ENCODE results near the gene CASZ1.

Gene CASZ1, protein sequence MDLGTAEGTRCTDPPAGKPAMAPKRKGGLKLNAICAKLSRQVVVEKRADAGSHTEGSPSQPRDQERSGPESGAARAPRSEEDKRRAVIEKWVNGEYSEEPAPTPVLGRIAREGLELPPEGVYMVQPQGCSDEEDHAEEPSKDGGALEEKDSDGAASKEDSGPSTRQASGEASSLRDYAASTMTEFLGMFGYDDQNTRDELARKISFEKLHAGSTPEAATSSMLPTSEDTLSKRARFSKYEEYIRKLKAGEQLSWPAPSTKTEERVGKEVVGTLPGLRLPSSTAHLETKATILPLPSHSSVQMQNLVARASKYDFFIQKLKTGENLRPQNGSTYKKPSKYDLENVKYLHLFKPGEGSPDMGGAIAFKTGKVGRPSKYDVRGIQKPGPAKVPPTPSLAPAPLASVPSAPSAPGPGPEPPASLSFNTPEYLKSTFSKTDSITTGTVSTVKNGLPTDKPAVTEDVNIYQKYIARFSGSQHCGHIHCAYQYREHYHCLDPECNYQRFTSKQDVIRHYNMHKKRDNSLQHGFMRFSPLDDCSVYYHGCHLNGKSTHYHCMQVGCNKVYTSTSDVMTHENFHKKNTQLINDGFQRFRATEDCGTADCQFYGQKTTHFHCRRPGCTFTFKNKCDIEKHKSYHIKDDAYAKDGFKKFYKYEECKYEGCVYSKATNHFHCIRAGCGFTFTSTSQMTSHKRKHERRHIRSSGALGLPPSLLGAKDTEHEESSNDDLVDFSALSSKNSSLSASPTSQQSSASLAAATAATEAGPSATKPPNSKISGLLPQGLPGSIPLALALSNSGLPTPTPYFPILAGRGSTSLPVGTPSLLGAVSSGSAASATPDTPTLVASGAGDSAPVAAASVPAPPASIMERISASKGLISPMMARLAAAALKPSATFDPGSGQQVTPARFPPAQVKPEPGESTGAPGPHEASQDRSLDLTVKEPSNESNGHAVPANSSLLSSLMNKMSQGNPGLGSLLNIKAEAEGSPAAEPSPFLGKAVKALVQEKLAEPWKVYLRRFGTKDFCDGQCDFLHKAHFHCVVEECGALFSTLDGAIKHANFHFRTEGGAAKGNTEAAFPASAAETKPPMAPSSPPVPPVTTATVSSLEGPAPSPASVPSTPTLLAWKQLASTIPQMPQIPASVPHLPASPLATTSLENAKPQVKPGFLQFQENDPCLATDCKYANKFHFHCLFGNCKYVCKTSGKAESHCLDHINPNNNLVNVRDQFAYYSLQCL (N-terminal part only)

DNA sequence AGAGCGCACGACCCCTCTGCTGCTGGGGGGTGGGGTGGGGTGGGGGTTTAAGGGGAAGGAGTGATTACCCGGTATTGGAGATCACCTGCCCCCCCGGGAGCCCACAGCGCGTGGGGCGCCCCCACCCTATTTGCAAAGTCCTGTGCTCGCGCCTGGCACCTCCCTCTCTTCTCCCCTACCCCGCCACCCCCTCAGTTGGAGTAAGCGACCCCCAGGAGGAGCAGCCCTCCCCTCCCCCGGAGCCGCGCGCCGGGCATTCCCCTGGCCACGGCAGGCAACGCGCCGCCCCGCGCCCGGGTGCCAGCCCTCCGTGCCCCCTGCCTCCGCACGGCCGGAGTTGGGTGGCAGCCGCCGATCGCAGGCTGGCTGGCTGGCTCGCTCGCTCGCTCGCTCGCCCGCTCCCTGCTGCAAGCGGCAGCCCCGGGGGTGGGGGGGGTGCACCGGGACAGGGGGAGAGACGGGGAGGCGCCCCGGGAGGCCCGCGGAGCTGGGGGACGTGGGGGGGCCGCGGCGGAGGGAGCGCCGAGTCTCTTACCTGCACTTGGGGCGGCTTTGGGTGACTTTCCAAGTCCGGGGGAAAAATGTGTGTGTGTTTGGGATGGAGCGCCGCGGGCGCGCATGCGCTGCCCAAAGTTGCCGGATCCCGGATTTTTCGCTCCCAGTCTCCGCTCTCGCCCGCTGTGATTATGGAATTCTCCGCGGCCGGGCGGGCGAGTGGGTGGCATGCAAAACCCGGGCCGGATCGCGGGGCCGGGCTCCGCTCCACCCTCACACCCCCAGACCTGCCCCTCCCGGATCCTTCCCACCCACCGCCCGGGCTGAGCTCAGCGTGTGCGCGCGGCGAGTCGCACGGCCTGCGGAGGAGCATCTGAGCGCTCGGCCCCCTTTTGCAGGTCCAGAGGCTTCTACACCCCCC, at the start of gene CASZ1:
CASZ1 (minus strand) TSS at position 618 of the 916 bp plus-strand sequence. CDS start 102,757 bp downstream, outside the sequence.
- peak; percentile 70 to 71 for DNase-seq (ENCODE audit: low read depth in 2 of 2)

DNA sequence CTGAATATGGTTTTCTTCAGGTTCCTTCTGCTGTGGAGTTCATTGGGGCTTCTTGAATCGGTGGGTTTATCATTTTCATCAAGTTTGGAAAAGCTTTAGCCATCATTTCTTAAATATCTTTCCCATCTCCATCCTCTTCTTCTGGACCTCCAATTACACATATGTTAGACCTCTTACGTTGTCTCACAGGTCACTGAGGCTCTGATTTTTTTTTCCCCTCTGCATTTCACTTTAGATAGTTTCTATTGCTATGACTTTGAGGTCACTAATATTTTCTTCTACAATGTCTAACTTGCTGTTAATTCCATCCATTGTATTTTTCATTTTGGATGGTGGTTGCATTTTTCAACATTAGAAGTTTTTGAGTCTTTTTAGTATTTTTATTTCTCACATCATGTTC, 47.3 kb upstream of the CASZ1 start:
- DNase-seq (ENCODE audit: low read depth in 2 of 2): no peak

DNA sequence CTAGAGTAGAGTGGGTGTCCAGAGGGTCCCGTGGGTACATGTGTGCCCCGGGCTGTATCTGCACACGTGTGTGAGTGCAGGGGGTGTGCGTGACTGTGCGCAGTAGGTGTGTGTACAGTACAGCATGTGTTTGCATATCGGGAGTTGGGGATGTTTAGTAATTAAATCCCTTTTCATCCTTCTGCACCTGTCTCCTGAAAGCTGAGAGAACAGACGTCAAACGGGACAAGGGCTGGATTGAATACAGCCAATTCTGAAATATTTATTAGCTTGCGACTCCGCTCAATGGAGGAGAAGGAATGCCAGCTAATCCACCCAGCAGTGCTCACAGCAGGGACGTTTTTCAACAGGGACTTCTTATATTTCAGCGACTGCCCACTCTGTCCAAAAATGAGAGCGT, 44.7 kb upstream of the CASZ1 start:
- no peak for DNase-seq (ENCODE audit: low read depth in 2 of 2)

DNA sequence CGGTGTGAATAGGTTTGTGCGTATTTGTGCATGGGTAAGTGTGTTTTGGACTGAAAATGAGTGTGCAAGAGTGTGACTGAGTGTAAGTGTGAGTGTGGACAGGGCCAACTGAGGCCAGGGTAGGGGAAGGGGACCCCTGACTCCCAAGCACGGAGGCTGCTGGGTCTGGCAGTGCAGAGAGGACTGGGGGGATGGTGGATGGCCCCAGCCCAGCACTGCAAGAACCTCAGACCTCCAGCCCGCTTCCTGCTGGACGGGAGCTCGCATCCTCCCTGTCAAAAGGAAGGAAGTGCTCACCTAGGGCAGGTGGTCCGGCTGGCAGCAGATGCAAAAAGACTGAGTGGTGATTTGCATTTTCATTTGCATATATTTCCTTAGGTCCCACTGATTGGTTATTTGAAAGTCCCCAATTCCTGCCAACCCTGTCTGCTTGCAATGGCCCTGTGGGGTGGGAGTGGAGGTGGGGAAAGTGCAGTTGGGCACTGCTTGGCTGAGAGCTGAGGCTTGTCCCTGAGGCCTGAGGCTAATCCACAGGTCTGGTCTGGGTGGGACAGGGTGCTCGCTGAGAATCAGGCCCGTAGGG, 42.8 kb upstream of the CASZ1 start:
- DNase-seq (ENCODE audit: low read depth in 2 of 2): no peak

DNA sequence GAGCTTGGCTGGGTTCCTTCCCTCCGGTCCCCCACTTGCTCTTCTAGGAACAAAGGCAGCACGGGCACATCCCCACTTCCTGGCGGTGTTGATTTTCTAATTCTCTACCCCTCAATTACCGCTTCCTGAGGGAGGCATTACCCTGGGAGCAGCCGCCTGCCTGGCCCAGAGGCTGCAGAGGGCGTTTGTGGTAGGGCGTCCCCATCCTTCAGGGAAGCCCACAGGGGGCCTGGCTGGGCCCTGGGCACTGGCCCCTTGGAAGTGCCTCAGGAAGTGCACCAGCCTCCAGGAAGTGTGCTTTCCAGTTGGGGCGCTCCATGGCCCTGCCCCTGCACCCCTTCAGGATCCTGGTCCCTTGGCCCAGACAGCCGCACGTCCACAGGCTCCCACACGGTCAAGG, 42.1 kb upstream of the CASZ1 start:
- no peak for DNase-seq (ENCODE audit: low read depth in 2 of 2)

DNA sequence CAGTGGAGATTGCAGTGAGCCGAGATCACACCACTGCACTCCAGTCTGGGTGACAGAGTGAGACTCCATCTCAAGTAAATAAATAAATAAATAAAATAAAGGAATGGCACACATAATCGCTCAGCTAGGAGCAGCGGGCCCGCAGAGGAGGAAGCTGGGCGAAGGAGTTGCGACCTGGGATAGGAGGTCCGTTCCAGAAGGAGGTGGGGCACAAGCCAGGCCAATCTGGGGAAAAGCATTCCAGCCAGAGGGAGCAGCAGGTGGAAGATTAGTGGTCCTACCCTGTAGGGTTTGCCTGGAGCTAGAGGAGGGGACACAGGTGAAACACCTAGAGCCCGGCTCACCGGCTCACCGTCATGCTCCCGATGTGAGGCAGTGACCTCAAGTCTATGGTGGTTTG, 40.3 kb upstream of the CASZ1 start:
- no peak for DNase-seq (ENCODE audit: low read depth in 2 of 2)

DNA sequence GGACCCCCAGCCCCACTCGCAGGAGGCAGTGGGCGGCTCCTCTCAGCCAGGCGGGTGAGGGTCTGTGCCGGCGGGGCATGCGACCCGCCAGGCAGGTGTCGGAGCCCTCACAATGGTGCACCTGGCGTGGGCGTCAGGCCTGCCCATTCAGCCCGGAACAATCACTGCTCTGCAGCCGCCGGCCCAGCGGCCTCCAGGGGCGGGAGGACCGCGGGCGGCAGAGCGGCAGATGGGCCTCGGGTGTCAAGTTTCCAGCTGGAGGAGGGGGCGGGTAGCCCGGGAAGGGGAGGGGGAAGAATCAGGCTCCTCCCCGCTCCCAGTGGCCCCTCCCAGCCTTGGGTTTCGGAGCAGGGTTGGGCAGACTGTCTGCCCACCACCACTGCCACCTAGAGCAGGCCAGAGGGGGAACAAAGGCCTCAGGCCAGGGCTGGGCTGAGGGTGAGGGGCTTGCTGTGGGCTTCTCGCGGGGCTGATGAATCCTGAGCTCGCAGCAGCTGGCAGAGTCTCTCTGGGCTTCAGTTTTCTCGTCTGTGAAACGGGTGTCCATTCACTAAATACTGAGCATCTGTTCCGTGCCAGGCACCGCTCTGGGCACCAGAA, 39.5 kb upstream of the CASZ1 start:
- peak in 1 of 2 experiments; percentile 5 for DNase-seq (ENCODE audit: low read depth in 2 of 2)

DNA sequence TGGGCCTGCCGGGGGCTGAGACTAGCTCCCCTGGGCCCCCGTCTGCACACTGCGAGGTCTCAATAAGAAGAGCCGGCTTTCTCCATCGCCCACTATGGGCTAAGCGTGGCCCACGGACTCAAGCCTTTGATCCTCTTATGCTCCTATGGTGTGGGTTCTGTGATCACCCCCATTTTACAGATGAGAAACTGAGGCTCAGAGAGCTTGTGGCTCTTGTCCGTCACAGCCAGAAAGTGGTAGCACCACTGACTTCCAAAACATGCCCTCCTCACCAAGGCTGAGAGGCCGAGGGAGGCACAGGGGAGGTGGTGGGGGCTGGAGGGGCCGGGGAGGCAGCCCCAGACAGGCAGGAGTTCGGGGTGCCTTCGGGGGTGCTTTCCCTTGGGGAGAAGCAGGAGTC, 39.0 kb upstream of the CASZ1 start:
- no peak for DNase-seq (ENCODE audit: low read depth in 2 of 2)

DNA sequence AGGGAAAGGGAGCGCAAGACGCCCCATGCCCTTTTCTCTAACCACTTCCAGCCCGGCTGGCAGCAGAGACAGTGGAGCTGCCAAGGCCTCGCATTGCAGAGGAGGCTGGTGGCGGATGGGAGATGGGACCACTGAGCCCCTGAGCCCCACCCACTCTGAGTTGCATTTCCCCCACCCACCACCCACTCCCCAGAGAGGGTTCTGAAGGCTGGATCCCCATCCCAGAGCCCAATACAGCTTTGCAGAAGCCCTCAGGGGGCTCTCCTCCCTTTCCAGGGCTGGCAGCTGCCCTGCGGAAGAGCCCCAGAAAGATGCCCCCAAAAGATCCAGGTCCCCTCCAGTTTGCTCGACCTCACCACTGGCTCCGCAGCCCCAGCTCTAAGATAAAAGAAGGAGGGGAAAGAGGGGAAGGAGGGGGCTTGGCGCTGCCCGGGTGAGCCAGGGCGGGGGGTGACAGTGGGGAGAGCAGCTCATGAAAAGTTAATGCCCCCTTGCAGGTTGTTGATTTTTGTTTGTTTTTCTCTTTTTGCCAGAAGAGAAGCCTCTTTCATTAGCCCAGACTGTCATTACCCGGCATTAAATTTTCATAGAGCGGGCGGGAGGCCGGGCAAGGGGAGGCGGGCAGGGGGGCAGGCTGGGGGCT, 38.4 kb upstream of the CASZ1 start:
- no peak for DNase-seq (ENCODE audit: low read depth in 2 of 2)

DNA sequence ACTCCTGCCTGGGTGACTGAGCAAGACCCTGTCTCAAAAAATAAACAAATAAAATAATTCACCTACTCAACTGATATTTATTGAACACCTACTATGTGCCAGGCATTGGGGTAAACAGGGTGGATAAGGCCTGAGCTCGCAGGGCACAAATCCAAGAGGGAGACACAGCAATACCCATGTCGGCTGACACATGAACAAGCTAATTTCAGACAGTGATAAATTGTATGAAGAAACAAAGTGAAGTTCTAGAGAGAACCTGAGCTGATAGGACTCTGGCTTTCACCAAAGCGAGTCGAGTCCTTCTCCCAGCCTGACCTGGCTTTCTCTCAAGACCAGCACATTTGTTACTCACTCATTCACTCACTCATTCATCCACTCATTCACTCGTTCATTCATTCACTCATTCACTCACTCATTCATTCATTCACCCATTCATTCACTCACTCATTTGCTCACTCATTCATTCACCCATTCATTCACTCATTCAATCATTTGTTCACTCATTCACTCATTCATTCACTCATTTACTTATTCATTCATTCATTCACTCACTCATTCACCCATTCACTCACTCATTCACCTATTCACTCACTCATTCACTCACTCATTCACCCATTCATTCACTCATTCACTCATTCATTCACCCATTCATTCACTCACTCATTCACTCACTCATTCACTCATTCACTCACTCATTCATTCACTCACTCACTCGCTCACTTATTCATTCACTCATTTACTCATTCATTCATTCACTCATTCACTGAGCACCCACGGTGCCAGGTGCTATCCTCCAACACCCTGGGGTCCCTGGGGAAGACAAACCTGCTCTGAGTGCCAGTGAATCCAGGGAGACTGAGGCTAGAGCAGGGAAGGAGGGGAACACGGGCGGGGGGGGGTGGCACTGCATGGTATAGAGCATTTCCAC, 37.4 kb upstream of the CASZ1 start:
- DNase-seq (ENCODE audit: low read depth in 2 of 2): no peak

DNA sequence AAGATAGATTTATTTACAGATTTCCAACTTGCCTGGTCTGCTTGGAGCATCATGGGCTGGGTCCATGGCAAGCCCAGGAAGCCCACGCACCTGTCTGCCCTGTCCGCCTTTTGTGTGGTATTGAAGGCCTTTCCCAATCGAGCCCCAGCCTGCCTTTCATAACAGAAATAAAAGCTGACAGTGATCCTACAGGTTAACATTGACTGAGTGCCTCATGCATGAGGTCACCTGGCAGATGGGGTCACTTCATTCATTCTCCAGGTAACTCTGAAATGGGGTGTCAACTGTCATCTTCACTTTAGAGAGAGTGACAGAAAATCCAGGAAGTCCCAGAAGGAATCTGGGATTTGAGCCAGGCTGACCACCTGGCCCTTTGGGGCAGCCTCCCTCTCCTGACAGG, 36.3 kb upstream of the CASZ1 start:
- DNase-seq (ENCODE audit: low read depth in 2 of 2): no peak

DNA sequence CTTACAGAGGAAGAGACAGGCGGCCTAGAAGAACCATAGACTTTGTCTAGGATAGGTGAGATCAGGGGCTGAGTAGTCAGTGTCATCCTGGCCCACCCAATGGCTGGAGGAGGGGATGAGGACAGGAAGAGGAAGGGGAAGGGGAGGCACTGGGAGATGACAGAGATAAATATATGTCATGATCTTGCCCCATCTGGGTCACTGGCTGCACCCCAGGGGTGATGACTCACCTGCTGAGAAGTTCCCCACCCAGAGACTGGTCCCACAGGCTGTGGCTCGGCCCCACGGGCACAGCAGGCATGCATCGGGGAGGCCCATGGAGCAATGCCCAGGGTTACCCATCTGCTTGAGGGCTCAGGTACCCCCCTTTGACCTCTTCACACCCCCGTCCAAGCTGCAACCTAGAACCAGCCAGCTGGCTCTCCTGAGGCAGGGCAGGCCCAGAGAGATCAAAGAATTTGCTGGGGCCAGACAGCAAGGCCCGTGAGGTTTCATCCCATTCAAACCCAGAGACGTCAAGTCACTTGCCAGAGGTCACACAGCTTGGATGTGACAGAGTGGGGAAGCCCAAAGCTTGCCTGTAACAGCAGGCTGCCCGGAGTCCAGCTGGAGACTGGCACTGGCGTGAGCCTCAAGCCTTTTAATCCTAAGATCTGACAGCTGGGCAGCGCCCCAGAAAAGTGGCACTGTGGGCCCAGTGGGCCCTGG, 34.7 kb upstream of the CASZ1 start:
- no peak for DNase-seq (ENCODE audit: low read depth in 2 of 2)

DNA sequence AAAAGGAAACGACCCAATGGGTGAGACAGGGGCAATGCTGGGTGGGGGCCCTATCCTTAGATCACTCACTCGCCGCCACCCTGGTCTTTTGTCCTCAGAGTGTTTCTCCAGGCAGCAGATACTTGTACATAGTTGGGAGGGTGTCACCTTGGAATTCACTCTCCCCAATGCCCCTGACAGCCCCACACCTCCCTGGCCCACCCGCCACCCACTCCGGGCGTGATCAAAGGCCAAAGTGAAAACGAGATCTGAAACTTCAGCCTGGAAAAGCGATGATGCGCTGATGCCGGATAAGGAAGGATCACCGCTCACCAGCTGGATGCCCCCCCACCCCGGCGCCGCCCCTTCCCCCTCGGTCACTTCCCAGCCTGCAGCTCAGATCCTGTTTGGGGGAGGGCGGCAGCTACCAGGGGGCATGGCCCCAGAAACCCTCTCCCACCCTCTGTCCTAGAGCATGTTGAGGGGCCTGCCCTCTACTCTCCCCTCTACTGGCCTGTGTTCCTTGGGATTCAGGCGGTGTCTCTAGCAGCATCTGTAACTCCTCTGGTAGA, 33.6 kb upstream of the CASZ1 start:
- no peak for DNase-seq (ENCODE audit: low read depth in 2 of 2)

DNA sequence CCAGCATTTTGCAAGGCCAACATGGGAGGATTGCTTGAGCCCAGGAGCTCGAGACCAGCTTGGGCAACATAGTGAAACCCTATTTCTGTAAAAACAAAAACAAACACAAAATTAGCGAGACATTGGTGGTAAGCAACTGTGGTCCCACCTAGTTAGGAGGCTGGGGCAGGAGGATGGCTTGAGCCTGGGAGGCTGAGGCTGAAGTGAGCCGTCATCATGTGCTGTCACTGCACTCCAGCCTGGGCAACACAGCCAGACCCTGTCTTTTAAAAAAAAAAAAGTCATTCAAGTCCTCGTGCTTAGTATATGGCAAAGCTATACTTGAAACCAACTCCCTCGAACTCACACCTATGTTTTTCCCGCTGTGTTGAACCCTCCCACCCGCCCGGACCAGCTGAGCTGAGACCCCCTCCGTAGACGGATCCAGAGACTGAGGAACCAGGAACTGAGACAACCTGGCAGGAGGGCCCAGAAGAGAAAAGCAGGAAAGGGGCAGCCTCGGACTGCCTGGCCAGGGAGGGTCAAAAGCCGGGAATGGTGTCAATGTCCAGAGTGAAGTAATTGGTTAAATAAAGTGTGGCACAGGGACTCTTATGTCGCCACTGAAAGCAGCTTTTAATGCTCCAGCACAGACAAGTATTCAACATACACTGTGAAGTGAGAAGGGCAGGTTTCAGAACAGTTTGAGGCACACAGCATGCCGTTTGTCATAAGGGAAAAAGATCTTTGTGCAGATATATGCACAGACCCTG, 32.8 kb upstream of the CASZ1 start:
- DNase-seq (ENCODE audit: low read depth in 2 of 2): no peak

DNA sequence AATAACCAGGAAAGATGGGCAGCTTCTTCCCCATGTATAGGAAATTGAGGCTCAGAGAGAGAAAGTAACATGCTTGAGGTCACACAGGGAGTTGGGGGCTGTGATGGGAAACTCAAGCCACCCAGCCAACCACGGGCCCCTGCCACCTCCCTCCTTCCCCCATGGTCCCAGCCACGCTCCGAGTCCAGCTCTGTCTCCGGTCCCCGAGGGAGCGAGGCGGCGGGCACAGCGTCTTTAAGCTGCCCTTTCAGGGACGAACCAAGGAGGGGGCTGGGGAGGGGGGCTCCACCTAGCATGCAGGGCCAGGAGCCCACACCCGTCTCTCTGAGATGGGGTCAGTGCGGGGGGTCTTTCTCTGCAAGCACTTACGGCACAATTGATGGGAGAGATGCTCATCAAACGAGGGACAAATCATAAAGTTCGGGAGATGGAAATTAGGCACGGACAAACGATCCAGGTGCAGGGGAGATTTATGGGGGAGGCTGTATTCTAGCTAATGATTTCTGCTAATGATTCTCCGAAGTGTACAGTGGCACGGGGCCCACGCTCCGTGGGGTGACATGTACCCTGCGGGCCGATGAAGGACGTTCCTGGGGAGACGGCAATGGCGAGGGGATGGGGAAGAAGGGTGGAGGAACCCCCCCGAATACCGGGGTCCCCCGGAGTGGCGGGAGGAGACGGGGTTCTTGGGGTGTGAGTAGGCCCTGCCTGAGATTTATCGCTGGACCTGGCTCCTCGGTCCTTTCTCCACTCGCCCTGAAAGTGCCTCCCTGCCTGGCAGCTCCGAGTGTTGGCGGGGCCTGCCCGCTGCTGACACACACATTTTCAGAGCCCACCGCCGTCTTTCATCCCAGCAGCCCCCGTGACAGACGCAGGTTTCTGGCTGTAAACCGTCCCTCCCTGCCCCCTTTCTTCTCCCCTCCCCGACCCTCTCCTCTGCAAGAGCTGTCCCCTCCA, 31.2 kb upstream of the CASZ1 start:
- no peak for DNase-seq (ENCODE audit: low read depth in 2 of 2)

DNA sequence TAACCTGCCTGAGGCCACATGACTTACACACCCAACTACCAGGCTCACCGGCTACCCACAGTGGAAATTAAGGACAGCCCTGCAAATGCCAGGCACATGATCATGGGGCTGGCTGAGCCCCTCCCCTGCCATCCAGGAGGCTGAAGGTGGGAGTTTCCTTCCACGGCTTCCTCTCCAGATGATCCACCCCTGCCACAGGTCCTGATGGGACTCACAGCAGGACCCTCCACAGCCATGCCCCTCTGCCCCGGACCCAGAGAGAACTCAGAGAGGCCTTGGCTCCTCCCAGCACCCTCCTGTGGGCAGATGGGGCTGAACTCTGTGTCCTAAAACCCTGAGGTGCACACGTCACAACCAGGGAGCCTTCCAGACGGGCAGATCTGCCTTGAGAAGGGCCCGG, 29.1 kb upstream of the CASZ1 start:
- DNase-seq (ENCODE audit: low read depth in 2 of 2): no peak
